Thyroid gland (tissue), 4 donors: ENCODE measurements around the gene CHST10.

Experiments used
- CTCF ChIP-seq, 6 experiments: fragments of 200-600 bp in 3 of 6; fragments of 450-650 bp in 3 of 6; sonication (generic) in 3 of 6; IDR thresholded peaks; one replicate each; pipeline ENCODE4 v1.5.1; 2016 to 2019; ENCODE audit warnings: antibody characterized with exemption in 6 of 6, mild to moderate bottlenecking in 2 of 6, inconsistent platforms in 1 of 6, moderate library complexity in 1 of 6
- POLR2A ChIP-seq, 2 donors: fragments of 450-650 bp; IDR thresholded peaks; one replicate each; pipeline ENCODE4 v1.6.1; 2017; ENCODE audit warnings: antibody characterized with exemption in 2 of 2, mild to moderate bottlenecking in 2 of 2, moderate library complexity in 1 of 2

GRCh38 chr2:100451092-100451491 is 33.6 kb upstream of the CHST10 start:
- no peak for TF ChIP-seq CTCF (IDR thresholded peaks at IDR 0.05)
- no peak for TF ChIP-seq POLR2A (IDR thresholded peaks at IDR 0.05)
